HepG2 (cell line): Measurements from ENCODE around the gene SELENOS. TPM values are rescaled to one million over a fixed set of nuclear protein-coding genes. Genes with fewer than 3 reads are reported as not detected.

Experiments
- ATAC-seq: fragments of 200-7000 bp; cut with Tn5 transposase; 3 replicates; pipeline ENCODE4 v1.9.1; 2020; ENCODE audit warnings: mild to moderate bottlenecking, moderate library complexity
- BruUV-seq: library from RNA; stranded (reverse); fragments of 400-500 nt; replicated peaks from 2 replicates; lab custom pipeline; 2021; lab: Mats Ljungman, UMichigan
- CTCF ChIA-PET: fragments of 300-600 bp; formaldehyde crosslinking; extraction: SDS; loops from one replicate; lab custom pipeline; 2021; ENCODE audit warnings: low total read pairs, inconsistent platforms, low intra/inter-chr PET ratio; lab: Yijun Ruan, JAX
- POLR2A ChIA-PET: fragments of 350-600 bp; sonication (Branson Sonifier 250); formaldehyde crosslinking; loops from one replicate; lab custom pipeline; 2020; ENCODE audit warnings: antibody characterized with exemption, inconsistent platforms; lab: Yijun Ruan, JAX
- DNase-seq: peaks from one replicate; pipeline ENCODE4 v3.0.0-alpha.2; 2015; ENCODE audit warnings: low spot score
- FAIRE-seq: peaks from 3 replicates; lab custom pipeline; 2011; peaks lifted over from hg19 to GRCh38; lab: Jason Lieb, UNC
- H2AFZ ChIP-seq: one replicate; pipeline ENCODE4 v1.6.1; 2011; ENCODE audit warnings: low read length, inconsistent platforms
- H3K27ac ChIP-seq: fragments of 300-600 bp; 3 replicates; pipeline ENCODE4 v1.8.0; 2011; ENCODE audit warnings: mixed run types, mild to moderate bottlenecking, mixed read lengths, low read length, inconsistent platforms; ENCODE audit not compliant: insufficient read depth; ENCODE audit errors: extremely low read length
- H3K27me3 ChIP-seq, 2 experiments: fragments of 200-600 bp in 1 of 2; 2 replicates in 1 of 2; 3 replicates in 1 of 2; pipeline versions ENCODE4 v1.6.0 to v1.8.0; 2011; ENCODE audit warnings: low read length in 2 of 2, mild to moderate bottlenecking in 2 of 2, moderate library complexity in 2 of 2, inconsistent platforms in 1 of 2; ENCODE audit not compliant: insufficient read depth in 2 of 2, control insufficient read depth in 1 of 2
- H3K36me3 ChIP-seq, 2 experiments: fragments of 200-600 bp in 1 of 2; replicated peaks in 1 of 2; 2 replicates in 1 of 2; 3 replicates in 1 of 2; pipeline versions ENCODE4 v1.5.1 to v1.8.0; 2011; ENCODE audit warnings: low read length in 2 of 2, inconsistent platforms in 1 of 2; ENCODE audit not compliant: insufficient read depth in 2 of 2, control insufficient read depth in 1 of 2
- H3K4me1 ChIP-seq: 2 replicates; pipeline ENCODE4 v1.5.1; 2012; ENCODE audit warnings: low read length, inconsistent platforms; ENCODE audit not compliant: insufficient read depth
- H3K4me2 ChIP-seq: 2 replicates; pipeline ENCODE4 v1.6.0; 2011; ENCODE audit warnings: low read depth, low read length, inconsistent platforms
- H3K4me3 ChIP-seq, 3 experiments: fragments of 200-600 bp in 1 of 3; sonication (generic), shearing (Covaris generic) in 1 of 3; replicated peaks in 1 of 3; 2 replicates each; pipeline ENCODE4 v1.5.1; 2011 to 2016; ENCODE audit warnings: low read length in 3 of 3, inconsistent platforms in 2 of 3, low read depth in 2 of 3, mild to moderate bottlenecking in 2 of 3, control low read depth in 1 of 3, mixed read lengths in 1 of 3; ENCODE audit not compliant: insufficient read depth in 1 of 3
- H3K79me2 ChIP-seq: one replicate; pipeline ENCODE4 v1.6.1; 2011; ENCODE audit warnings: low read length, inconsistent platforms; ENCODE audit not compliant: insufficient read depth
- H3K9ac ChIP-seq: 2 replicates; pipeline ENCODE4 v1.6.0; 2011; ENCODE audit warnings: mild to moderate bottlenecking, low read depth, low read length, inconsistent platforms; ENCODE audit not compliant: insufficient read depth
- H3K9me3 ChIP-seq: 2 replicates; pipeline ENCODE4 v1.5.1; 2012; ENCODE audit warnings: mild to moderate bottlenecking, low read length
- H4K20me1 ChIP-seq: 2 replicates; pipeline ENCODE4 v1.6.0; 2011; ENCODE audit warnings: inconsistent platforms, mild to moderate bottlenecking, low read length, moderate library complexity; ENCODE audit not compliant: insufficient read depth
- ARID2 ChIP-seq: sonication (generic); formaldehyde crosslinking; IDR thresholded peaks from 2 replicates; pipeline ENCODE4 v1.8.1; 2022; ENCODE audit warnings: mild to moderate bottlenecking, missing genetic modification reagents, borderline replicate concordance
- FOXO4 ChIP-seq: sonication (generic); formaldehyde crosslinking; conservative IDR thresholded peaks from 2 replicates; pipeline ENCODE4 v1.8.1; 2023; ENCODE audit warnings: missing genetic modification reagents
- HMGXB4 ChIP-seq, 2 experiments: sonication (generic) in 1 of 2; formaldehyde crosslinking in 1 of 2; IDR thresholded peaks; 2 replicates each; pipeline versions ENCODE4 v1.4.0 to v1.6.1; 2018 to 2020; ENCODE audit warnings: missing genetic modification reagents in 2 of 2, borderline replicate concordance in 1 of 2, low read depth in 1 of 2, mild to moderate bottlenecking in 1 of 2, missing biosample characterization in 1 of 2
- KAT7 ChIP-seq: IDR thresholded peaks from 2 replicates; pipeline ENCODE4 v1.6.1; 2018; ENCODE audit warnings: borderline replicate concordance, missing compliant biosample characterization
- KAT8 ChIP-seq: IDR thresholded peaks from 2 replicates; pipeline ENCODE4 v1.6.1; 2016; ENCODE audit warnings: missing genetic modification reagents, missing compliant biosample characterization
- KDM5A ChIP-seq: fragments of 200-600 bp; sonication (generic); IDR thresholded peaks from 2 replicates; pipeline ENCODE4 v1.7.0; 2018; ENCODE audit warnings: antibody characterized with exemption, mild to moderate bottlenecking, low read length, borderline replicate concordance
- MAZ ChIP-seq, 2 experiments: sonication (generic) in 1 of 2; formaldehyde crosslinking in 1 of 2; IDR thresholded peaks; 2 replicates each; pipeline versions ENCODE4 v1.5.0 to v1.6.1; 2012 to 2020; ENCODE audit warnings: low read depth in 2 of 2, mild to moderate bottlenecking in 2 of 2, borderline replicate concordance in 1 of 2, improper control_type of control experiment in 1 of 2, low read length in 1 of 2, missing genetic modification reagents in 1 of 2, moderate library complexity in 1 of 2
- RAD21 ChIP-seq: fragments of 450-650 bp; formaldehyde crosslinking; IDR thresholded peaks from 2 replicates; pipeline ENCODE4 v1.5.0; 2020; ENCODE audit warnings: mild to moderate bottlenecking
- SIX4 ChIP-seq: sonication (generic); formaldehyde crosslinking; IDR thresholded peaks from 2 replicates; pipeline ENCODE4 v1.4.0; 2020; ENCODE audit warnings: missing genetic modification reagents
- USF2 ChIP-seq, 2 experiments: sonication (generic) in 1 of 2; formaldehyde crosslinking in 1 of 2; IDR thresholded peaks; 2 replicates each; pipeline versions ENCODE4 v1.5.1 to v1.6.1; 2011 to 2020; ENCODE audit warnings: borderline replicate concordance in 1 of 2, low read depth in 1 of 2, low read length in 1 of 2, mild to moderate bottlenecking in 1 of 2, missing genetic modification reagents in 1 of 2, moderate library complexity in 1 of 2
- ZFP91 ChIP-seq: sonication (generic); formaldehyde crosslinking; IDR thresholded peaks from 2 replicates; pipeline ENCODE4 v1.9.0; 2022; ENCODE audit warnings: missing genetic modification reagents, mild to moderate bottlenecking, borderline replicate concordance
- ZNF275 ChIP-seq: sonication (generic); formaldehyde crosslinking; IDR thresholded peaks from 2 replicates; pipeline ENCODE4 v1.8.0; 2022; ENCODE audit warnings: missing genetic modification reagents, mild to moderate bottlenecking, inconsistent platforms, borderline replicate concordance
- WGBS: methylation state at CpG from one replicate; pipeline ENCODE4 v1.1.6; 2017; ENCODE audit warnings: low lambda C conversion rate; 5-methylcytosine and 5-hydroxymethylcytosine counted together
- in situ Hi-C: cut with HindIII; loops from 2 replicates; pipeline ENCODE4 v1.10.0; 2017; ENCODE audit warnings: low pct_unique_long_range_greater_than_20kb; ENCODE audit not compliant: extremely low pct_ligation_motif_present
- intact Hi-C: fragments of 100-400 bp; cut with micrococcal nuclease; formaldehyde crosslinking; loops from one replicate; pipeline ENCODE4 v1.10.0; 2022; ENCODE audit not compliant: unreplicated experiment
- polyA plus RNA-seq, 8 experiments: library from polyadenylated mRNA; depleted of rRNA in 3 of 8; stranded (reverse) in 7 of 8; unstranded in 1 of 8; fragments of >200 nt; fragmentation: Illumina TruSeq in 4 of 8; extraction: Trizol in 4 of 8; gene quantifications; 2 replicates each; pipeline versions ENCODE4 v1.2.1 to v1.2.3, GENCODE V29; 2011 to 2016; ENCODE audit warnings: low read depth in 4 of 8, missing spikeins in 1 of 8, mixed read lengths in 1 of 8; ENCODE audit not compliant: insufficient read depth in 1 of 8
- total RNA-seq, 5 experiments: library from RNA; depleted of rRNA; stranded (reverse); fragments of >200 nt; fragmentation: Illumina TruSeq; extraction: Trizol; gene quantifications; 2 replicates each; pipeline ENCODE4 v1.2.3, GENCODE V29; 2016; ENCODE audit warnings: low read depth in 1 of 5

SELENOS gene
- total and polyA plus RNA-seq, 2 of the 13 experiments (the other 11 are each of a cell fraction or from before 2014, with no cell fraction given): 63.0 to 66.1 TPM

- peak; percentile 48 for FAIRE-seq
- Histone ChIP-seq H3K4me2 (peak overlapping the region; percentile 92), H3K79me2 (peaks cover 20% of the 10 kb centered on the region), H3K36me3 (peaks cover 15 to 46% of the 10 kb centered on the region in 2 experiments), H3K9me3 (no peaks in the 10 kb centered on the region), H3K4me1 (peaks cover 30% of the 10 kb centered on the region), H3K9ac (peak overlapping the region; percentile 95), H3K27me3 (no peaks in the 10 kb centered on the region; a peak in 1 of 5 replicates), H4K20me1 (no peaks in the 10 kb centered on the region; the same call in 1 of the 2 replicates), H3K4me3 (peak overlapping the region; percentile 99 to 100 (median 99)), H2AFZ (no peak overlapping the region), H3K27ac (peak overlapping the region; percentile 86)
- ChIA-PET CTCF (interaction anchor here (1.4 kb wide), 1 partner anchor 364 kb away, joined by 3 read pairs; no protein-coding TSS in a partner anchor), POLR2A (interaction anchor here (0.6 to 1.4 kb wide), 4 partner anchors 9 to 268 kb away, joined by 3 to 5 read pairs (median 4); partner anchors contain the start of gene SNRPA1)
- no TSS peak for BruUV-seq
- no peak for DNase-seq
- ATAC-seq: peak; percentile 52
- 6% methylated on average over 14 of the region's 14 CpGs for WGBS
- intact Hi-C loops: no loop called here
- in situ Hi-C loops: no loop called here
- TF ChIP-seq ZFP91 (CRISPR knock-in tag) (0 out of 2 replicates have a peak, but pooled peaks have one; percentile 4), FOXO4 (0 out of 2 replicates have a peak, but pooled peaks have one; percentile 36), ARID2 (peak; percentile 9; the same call in 1 of the 2 replicates), SIX4 (CRISPR knock-in tag) (no peak), KAT7 (CRISPR knock-in tag) (no peak), KDM5A (peak; percentile 48; the same call in 1 of the 2 replicates), RAD21 (CRISPR knock-in tag) (no peak), ZNF275 (0 out of 2 replicates have a peak, but pooled peaks have one; percentile 0), HMGXB4 (CRISPR knock-in tag; IDR thresholded peaks at IDR 0.05; ENCODE audit: borderline replicate concordance in 1 of 2, low read depth in 1 of 2) (0 out of 4 replicates have a peak, but pooled peaks of 1 of the 2 experiments have one; percentile 11), KAT8 (no peak), USF2 (IDR thresholded peaks at IDR 0.05; ENCODE audit: low read depth, low read length) (no peak), USF2 (CRISPR knock-in tag; IDR thresholded peaks at IDR 0.05; ENCODE audit: borderline replicate concordance) (0 out of 2 replicates have a peak, but pooled peaks have one; percentile 21), MAZ (IDR thresholded peaks at IDR 0.05; ENCODE audit: borderline replicate concordance, low read depth, low read length) (no peak), MAZ (CRISPR knock-in tag; IDR thresholded peaks at IDR 0.05; ENCODE audit: low read depth) (no peak)
These were observed 716 bp downstream of the SELENOS start for GRCh38 chr15:101276501-101277037.
